Right cardiac atrium (tissue), 5 donors: Measurements from ENCODE around the gene INTS14. TPM values are rescaled to one million over a fixed set of nuclear protein-coding genes. Genes with fewer than 3 reads are reported as not detected.

Source experiments
- ATAC-seq, 2 donors: fragments of 200-7000 bp; cut with Tn5 transposase; one replicate each; pipeline versions ENCODE4 v1.8.0 to v1.9.1; 2020; ENCODE audit warnings: moderate library complexity in 2 of 2, mild to moderate bottlenecking in 1 of 2
- DNase-seq, 3 donors: peaks; one replicate each; pipeline ENCODE4 v3.0.0-alpha.2; 2020
- H3K27ac ChIP-seq: one replicate; pipeline ENCODE4 v1.5.1; 2013; ENCODE audit warnings: mild to moderate bottlenecking, low read length, control low read depth, moderate library complexity
- H3K27me3 ChIP-seq: one replicate; pipeline ENCODE4 v1.6.1; 2013; ENCODE audit not compliant: control insufficient read depth, insufficient read depth
- H3K4me1 ChIP-seq: one replicate; pipeline ENCODE4 v1.6.1; 2013; ENCODE audit warnings: low read length; ENCODE audit not compliant: control insufficient read depth, insufficient read depth
- H3K4me3 ChIP-seq: one replicate; pipeline ENCODE4 v1.5.1; 2013; ENCODE audit warnings: low read length, control low read depth
- H3K9me3 ChIP-seq: one replicate; pipeline ENCODE4 v1.6.1; 2013; ENCODE audit warnings: low read length; ENCODE audit not compliant: control insufficient read depth
- WGBS: extraction: QIAGEN DNeasy Blood & Tissue Kit; methylation state at CpG from one replicate; pipeline ENCODE4 v1.1.7; 2013; 5-methylcytosine and 5-hydroxymethylcytosine counted together
- intact Hi-C, 4 donors: fragments of 100-400 bp; cut with DNase I; formaldehyde crosslinking; loops; one replicate each; pipeline versions ENCODE4 v1.11.0 to v1.14.0; 2022 to 2023
- polyA plus RNA-seq: library from polyadenylated mRNA; stranded (reverse); fragments of 200-250 nt; gene quantifications from one replicate; pipeline ENCODE4 v1.2.3, GENCODE V29; 2013
- total RNA-seq, 4 donors: library from RNA; stranded (reverse); fragmentation: NEBNext Ultra II Directional; extraction: Animal tissue kit (Norgen Biotek cat#: 25700); gene quantifications; one replicate each; pipeline ENCODE4 v1.2.1, GENCODE V29; 2021
- donor health status: healthy with polysubstance abuse.
- donor health status: DM: no; HTN: yes; CAD: no.
- donor health status: DM: no; HTN: no; CAD: no.
- donor health status: DM: no; HTN: yes; CAD: no; lungs with severe emphysema.
- donor health status: DM: yes; HTN: yes; CAD: no.

The INTS14 gene
- total and polyA plus RNA-seq, 5 donors = 11.0 to 22.8 (median 17.4) TPM

DNA sequence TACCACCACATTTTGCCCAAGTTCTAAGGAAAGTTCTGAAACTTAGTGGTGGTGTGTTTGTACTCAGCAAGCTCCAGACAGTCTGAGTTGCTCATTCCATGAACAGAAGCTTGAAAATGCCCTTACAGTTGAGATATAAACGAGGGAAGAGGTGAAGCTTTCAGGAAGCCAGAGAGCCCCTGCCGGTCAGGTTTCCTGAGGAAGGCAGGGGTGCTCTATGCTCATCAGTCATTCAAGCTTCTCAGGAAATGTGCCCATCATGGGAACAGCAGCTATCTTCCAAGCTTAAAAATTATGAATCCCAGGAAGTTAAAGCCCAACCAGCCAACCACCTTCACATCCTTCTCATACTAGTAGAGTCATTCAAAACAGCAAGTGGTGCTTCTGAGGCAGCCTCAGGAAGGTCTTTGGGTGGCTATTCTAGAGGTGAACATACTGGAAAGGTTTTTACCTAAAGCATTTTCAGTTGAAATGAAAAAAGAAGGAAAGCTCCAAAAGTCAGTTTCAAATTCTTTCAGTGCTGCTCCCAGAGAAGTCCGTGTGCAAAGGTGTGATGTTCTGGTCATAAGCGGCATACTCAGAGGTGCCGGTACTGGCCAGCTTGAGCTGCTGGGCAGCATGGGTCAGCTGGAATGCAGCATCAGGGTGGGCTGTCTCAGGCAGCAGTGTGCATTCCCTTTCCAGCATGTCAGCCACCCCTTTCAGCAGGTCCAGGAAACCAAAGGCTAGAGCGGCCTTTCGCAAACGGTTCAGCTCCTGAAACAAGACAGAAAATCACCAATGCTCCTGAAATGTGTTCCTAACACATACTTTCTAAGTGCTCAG is 31.8 kb downstream of the INTS14 start:
- ATAC-seq (peak in 1 of 2 donors; percentile 24), DNase-seq (no peak)
- Histone ChIP-seq H3K4me1 (no peaks in the 10 kb centered on the region), H3K27me3 (no peaks in the 10 kb centered on the region), H3K9me3 (no peaks in the 10 kb centered on the region), H3K27ac (no peak overlapping the region), H3K4me3 (no peak overlapping the region)
- intact Hi-C loops = no loop called here
- WGBS = 68% methylated on average over 8 of the region's 8 CpGs

DNA sequence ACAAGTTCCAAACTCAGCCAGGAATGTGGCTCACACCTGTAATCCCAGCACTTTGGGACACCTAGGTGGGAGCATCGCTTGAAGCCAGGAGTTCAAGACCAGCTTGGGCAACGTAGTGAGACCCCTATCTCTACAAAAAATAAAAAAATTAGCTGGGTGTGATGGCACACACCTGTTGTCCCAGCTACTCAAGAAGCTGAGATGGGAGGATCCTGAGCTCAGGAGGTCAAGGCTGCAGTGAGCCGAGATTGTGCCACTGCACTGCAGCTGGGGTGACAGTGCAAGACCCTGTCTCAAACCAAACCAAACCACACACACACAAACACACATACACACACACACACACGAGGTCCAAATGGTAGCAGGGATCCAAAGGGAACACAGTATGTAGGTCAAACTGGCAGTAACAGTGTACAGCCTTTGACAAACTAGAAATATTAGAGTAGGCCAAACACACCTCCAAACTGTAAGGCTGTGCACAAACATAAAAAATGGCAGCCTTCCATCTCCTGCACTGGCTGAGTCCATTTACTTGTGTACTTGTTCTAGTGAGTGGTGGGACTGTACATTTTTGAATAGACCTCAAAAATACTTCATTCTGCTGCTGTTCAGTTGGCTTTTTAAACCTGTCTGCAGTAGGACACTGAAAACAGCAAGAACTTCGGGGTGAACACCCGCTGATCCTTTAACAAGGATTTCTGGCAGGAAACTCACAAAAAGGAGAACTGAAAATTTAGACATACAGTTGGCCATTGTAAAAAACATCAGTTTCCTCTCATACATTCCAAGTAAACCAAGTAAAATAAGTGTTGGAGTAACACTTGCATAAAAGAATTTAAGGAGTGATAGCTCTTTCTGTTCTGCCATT is 33.6 kb downstream of the INTS14 start:
- Histone ChIP-seq H3K4me1 (no peaks in the 10 kb centered on the region), H3K27ac (no peak overlapping the region), H3K9me3 (no peaks in the 10 kb centered on the region), H3K4me3 (no peak overlapping the region), H3K27me3 (no peaks in the 10 kb centered on the region)
- WGBS = 76% methylated on average over 6 of the region's 6 CpGs
- no peak for DNase-seq
- ATAC-seq = no peak
- intact Hi-C loops = no loop called here

DNA sequence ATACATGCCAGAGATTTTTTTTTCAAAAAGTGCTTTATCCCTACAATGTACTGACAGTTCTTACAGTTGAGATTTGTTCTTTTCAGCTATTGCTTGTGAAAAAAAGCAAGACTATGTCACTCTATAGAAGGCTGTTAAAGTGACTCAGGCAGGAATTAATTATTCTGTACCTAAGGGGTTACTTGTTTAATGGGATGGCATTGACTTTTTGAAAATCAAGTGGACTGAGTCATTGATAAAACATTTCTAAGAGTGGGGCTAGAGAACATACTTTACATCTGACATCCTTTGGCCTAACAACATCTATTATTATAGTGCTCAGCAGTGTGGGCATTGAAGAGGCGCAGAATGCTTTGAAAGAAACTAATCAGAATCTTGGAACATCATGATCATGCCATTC is 34.3 kb downstream of the INTS14 start:
- H3K9me3 ChIP-seq = no peaks in the 10 kb centered on the region
- no peak for ATAC-seq

DNA sequence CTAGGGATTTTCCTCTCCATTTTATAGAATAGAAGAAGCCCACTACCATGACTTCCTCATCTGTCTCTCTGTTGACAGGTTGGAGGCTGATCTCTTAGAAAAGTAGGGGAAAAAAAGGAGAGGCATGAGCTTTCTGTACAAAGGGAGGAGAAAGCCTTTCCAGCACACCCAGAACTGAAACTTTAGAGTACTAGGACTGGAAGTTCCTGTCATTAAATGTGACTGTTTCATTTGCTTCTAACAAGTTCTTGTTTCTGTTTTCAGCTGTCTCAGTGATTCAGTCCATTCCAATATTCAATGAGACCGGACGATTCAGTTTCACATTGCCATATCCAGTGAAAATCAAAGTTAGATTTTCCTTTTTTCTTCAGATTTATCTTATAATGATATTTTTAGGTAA is 39.0 kb downstream of the INTS14 start:
- no peak for ATAC-seq
- no peaks in the 10 kb centered on the region for H3K4me1 ChIP-seq
- WGBS = 88% methylated on average over 2 of the region's 2 CpGs
- intact Hi-C loops = no loop called here
- H3K27ac ChIP-seq = no peak overlapping the region
- no peaks in the 10 kb centered on the region for H3K27me3 ChIP-seq
- no peaks in the 10 kb centered on the region for H3K9me3 ChIP-seq
- H3K4me3 ChIP-seq = no peak overlapping the region
- no peak for DNase-seq

More for the DNA sequence above, 34.3 kb downstream of the INTS14 start:
- no peak overlapping the region for H3K27ac ChIP-seq
- 90% methylated on average over 1 of the region's 1 CpG for WGBS
- DNase-seq = no peak
- no peak overlapping the region for H3K4me3 ChIP-seq
- intact Hi-C loops = no loop called here
- no peaks in the 10 kb centered on the region for H3K4me1 ChIP-seq
- no peaks in the 10 kb centered on the region for H3K27me3 ChIP-seq

DNA sequence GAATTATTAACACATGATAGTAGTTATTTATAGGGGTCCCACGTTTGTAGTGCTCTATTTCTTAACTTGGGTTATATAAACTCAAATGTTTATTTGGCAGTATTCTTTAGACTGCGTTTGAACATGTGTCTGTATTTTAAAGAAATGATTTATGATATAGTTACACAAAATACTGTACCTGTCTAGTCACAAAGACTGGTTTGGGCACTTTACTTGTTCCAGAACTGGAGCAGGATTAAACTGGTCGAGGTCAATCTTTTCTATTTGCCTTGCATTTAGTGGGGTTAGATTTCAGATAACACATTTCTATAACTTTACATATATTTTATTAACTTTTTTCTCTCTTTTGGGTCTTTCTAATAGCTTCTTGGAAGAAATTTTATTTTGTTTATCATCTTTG is 41.2 kb downstream of the INTS14 start:
- Histone ChIP-seq H3K27me3 (no peaks in the 10 kb centered on the region), H3K27ac (no peak overlapping the region), H3K9me3 (no peaks in the 10 kb centered on the region), H3K4me1 (no peaks in the 10 kb centered on the region), H3K4me3 (no peak overlapping the region)
- intact Hi-C loops = no loop called here
- DNase-seq (no peak), ATAC-seq (no peak)
- WGBS = 86% methylated on average over 3 of the region's 3 CpGs

DNA sequence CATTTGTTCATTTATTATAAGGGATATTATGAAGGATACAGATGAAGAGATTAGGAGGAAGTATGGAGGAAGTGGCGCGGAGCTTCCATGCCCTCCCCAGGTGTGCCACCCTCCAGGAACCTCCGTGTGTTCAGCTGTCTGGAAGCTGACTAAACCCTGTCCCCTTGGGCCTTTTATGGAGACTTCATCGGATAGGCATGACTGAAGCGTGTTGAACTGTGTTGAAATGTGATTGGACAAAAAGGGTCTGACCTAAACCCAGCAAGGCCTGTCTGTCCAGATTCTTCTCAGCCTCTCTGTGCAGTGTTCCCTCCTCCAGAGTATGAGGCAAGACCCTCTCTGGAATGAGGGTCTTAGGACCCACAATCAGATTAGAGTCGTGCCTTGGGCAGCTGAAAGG is 49.0 kb downstream of the INTS14 start:
- Histone ChIP-seq H3K27ac (no peak overlapping the region), H3K4me3 (no peak overlapping the region), H3K9me3 (no peaks in the 10 kb centered on the region), H3K4me1 (no peaks in the 10 kb centered on the region), H3K27me3 (no peaks in the 10 kb centered on the region)
- 95% methylated on average over 6 of the region's 6 CpGs for WGBS
- DNase-seq (no peak), ATAC-seq (no peak)
- intact Hi-C loops = no loop called here

DNA sequence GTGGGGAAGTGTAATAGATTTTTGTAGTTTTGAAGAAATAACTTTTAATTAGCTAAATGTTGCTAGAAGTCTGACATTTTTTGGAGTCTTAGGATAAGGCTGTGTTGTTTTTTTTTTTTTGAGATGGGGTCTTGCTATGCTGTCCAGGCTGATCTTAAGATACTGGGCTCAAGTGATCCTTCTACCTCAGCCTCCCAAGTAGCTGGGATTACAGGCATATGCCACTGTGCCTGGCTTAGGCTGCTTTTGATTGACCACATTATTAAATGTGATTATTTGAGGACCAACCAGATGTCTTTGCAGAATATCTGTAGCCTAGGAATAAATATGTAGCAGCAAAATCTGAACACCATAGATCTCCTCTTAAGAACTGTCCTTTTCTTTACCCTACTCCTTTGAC is 51.0 kb downstream of the INTS14 start:
- intact Hi-C loops = no loop called here

DNA sequence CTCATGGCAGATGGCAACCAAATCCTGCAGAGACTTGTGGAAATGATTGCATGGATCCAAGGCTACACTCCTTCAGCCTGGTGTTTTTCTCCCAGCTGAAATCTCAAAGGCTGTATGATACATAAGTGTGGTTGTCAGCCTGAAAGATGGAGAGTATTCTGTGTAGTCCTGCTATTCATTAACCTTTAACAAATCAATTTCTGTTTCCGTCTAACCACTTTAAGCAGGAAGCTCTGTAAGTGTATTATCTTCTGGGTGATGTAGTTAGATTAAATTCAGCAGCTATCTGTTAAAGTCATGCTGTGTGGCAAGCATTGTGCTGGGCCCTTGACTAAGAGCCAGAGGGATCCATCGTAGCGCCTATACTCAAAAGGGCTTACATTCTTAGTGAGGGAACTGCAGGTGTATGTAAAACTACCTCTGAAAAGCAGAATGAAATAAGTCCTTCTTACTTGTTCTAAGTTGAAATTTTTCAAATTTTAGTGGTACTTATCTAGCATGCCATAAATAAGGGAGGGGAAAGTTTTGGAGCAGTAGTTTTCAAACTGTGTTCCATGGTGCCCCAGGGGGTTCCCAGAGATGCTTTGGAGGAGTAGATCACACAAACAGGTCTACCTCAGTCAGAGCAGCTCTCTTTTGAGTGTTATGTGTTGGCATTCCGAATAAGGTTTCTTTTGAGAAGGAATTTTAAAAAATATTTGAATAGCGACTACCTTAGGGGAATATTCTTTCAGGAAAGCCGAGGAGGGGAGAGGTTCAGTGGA is 51.8 kb downstream of the INTS14 start:
- 95% methylated on average over 6 of the region's 6 CpGs for WGBS
- intact Hi-C loops = no loop called here

More for the DNA sequence above, 51.0 kb downstream of the INTS14 start:
- H3K27ac ChIP-seq = no peak overlapping the region
- no peaks in the 10 kb centered on the region for H3K4me1 ChIP-seq
- no peak for DNase-seq
- no peaks in the 10 kb centered on the region for H3K9me3 ChIP-seq
- H3K4me3 ChIP-seq = no peak overlapping the region
- no peak for ATAC-seq
- H3K27me3 ChIP-seq = no peaks in the 10 kb centered on the region

DNA sequence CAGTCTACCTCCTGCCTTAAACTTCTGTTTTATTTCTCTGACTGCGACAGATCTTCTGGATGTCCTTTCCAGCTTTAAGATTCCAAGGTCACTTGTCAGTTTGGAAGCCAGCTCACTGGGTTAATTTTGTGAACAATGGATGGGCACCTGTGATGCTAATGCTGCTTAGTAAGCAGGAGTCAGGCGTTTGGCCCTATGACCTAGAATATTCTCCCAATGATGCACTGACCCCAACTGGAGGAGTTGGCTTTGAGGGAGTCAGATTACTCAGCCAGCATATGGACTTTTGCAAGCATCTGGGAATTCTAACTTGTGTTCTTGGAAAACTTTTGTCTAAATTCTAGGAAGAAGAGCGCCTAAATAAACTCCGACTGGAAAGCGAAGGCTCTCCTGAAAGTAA is 52.6 kb downstream of the INTS14 start:
- 89% methylated on average over 5 of the region's 5 CpGs for WGBS
- ATAC-seq (no peak), DNase-seq (no peak)
- Histone ChIP-seq H3K27me3 (no peaks in the 10 kb centered on the region), H3K4me1 (no peaks in the 10 kb centered on the region), H3K9me3 (no peaks in the 10 kb centered on the region), H3K4me3 (no peak overlapping the region), H3K27ac (no peak overlapping the region)
- intact Hi-C loops = no loop called here

More for the DNA sequence above, 51.8 kb downstream of the INTS14 start:
- no peak overlapping the region for H3K27ac ChIP-seq
- no peak overlapping the region for H3K4me3 ChIP-seq
- DNase-seq = no peak
- H3K4me1 ChIP-seq = no peaks in the 10 kb centered on the region
- no peaks in the 10 kb centered on the region for H3K9me3 ChIP-seq
- no peaks in the 10 kb centered on the region for H3K27me3 ChIP-seq
- ATAC-seq = no peak

DNA sequence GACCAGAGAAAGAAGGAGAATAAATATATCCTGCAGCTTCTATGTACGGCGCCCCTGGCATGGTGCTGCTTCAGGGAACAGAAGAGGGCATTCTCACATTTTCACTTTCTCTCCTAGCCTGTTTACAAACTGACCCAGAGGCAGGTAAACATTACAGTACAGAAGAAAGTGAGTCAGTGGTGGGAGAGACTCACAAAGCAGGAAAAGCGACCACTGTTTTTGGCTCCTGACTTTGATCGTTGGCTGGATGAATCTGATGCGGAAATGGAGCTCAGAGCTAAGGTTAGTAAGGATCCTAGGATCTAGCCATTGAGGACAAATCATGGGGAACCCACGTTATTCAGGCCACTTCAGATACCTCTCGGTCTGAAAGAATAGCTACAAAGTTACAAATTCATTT is 54.3 kb downstream of the INTS14 start:
- no peaks in the 10 kb centered on the region for H3K27me3 ChIP-seq
- H3K27ac ChIP-seq = no peak overlapping the region
- no peaks in the 10 kb centered on the region for H3K4me1 ChIP-seq
- ATAC-seq = no peak
- 96% methylated on average over 7 of the region's 7 CpGs for WGBS
- H3K9me3 ChIP-seq = no peaks in the 10 kb centered on the region
- no peak overlapping the region for H3K4me3 ChIP-seq
- intact Hi-C loops = no loop called here
- DNase-seq = no peak

DNA sequence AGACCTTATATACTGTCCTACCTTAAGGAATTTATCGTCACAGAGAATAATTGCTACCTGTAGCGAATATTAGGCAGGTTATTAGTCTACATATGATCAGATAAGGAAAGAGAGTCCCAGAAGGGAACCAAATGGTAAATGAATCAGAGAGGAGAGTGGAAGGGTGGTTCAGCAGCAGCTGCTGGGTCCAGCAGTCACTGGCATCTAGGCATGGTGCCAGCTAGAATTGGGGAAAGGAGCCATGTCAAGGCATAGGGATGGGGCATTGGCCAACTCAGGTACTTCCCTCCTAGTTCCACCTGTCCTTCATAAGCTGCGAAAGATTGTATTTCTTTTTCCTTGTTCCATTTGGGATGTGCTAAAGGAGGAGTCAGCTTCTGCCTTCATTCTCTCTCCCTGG is 57.2 kb downstream of the INTS14 start:
- ATAC-seq = no peak
- 97% methylated on average over 3 of the region's 3 CpGs for WGBS
- intact Hi-C loops = no loop called here
- DNase-seq = no peak
- no peak overlapping the region for H3K4me3 ChIP-seq
- H3K9me3 ChIP-seq = no peaks in the 10 kb centered on the region
- H3K4me1 ChIP-seq = no peaks in the 10 kb centered on the region
- H3K27ac ChIP-seq = no peak overlapping the region
- no peaks in the 10 kb centered on the region for H3K27me3 ChIP-seq
